HL-60 (cell line): ENCODE measurements around the gene CPNE4.

Source experiments
- GABPA ChIP-seq: IDR thresholded peaks from 2 replicates; pipeline ENCODE4 v1.6.1; 2012; ENCODE audit warnings: low read depth
- POLR2AphosphoS5 ChIP-seq: IDR thresholded peaks from 2 replicates; pipeline ENCODE4 v1.6.1; 2012; ENCODE audit warnings: low read depth
- TF ChIP-seq, protein P1 (sequence below): IDR thresholded peaks from one replicate; pipeline ENCODE4 v1.5.1; 2011; ENCODE audit warnings: low read length, control low read depth, inconsistent platforms; ENCODE audit not compliant: insufficient read depth

DNA sequence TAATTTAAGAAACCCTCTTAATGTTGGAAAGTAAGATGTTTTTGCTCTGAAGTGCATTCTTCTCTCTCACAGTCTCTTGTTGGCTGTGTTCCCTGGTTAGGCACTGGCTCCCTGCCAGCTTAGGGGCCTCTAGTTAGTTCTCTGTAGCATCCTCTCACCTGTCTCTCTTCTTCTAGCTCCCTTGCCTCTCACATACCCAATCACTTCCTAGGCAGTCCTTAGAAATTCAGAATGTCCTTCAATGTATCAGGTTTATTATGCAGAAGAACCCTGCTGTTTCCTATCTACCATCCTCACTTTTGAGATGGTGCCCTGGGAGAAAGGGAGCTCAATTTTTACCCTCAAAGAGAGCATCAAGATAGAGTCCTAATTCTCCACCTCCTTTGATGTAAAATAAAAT lies 36.2 kb upstream of the CPNE4 start:
- TF ChIP-seq, protein P1, sequence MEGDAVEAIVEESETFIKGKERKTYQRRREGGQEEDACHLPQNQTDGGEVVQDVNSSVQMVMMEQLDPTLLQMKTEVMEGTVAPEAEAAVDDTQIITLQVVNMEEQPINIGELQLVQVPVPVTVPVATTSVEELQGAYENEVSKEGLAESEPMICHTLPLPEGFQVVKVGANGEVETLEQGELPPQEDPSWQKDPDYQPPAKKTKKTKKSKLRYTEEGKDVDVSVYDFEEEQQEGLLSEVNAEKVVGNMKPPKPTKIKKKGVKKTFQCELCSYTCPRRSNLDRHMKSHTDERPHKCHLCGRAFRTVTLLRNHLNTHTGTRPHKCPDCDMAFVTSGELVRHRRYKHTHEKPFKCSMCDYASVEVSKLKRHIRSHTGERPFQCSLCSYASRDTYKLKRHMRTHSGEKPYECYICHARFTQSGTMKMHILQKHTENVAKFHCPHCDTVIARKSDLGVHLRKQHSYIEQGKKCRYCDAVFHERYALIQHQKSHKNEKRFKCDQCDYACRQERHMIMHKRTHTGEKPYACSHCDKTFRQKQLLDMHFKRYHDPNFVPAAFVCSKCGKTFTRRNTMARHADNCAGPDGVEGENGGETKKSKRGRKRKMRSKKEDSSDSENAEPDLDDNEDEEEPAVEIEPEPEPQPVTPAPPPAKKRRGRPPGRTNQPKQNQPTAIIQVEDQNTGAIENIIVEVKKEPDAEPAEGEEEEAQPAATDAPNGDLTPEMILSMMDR: no peak
- TF ChIP-seq POLR2AphosphoS5: no peak
- no peak for TF ChIP-seq GABPA
